ENCODE measurements around the gene NCCRP1.

The NCCRP1 gene

GRCh38 chr19:39196860-39197562 lies at the start of gene NCCRP1:
Gene NCCRP1, plus strand, starts transcription at chr19:39196964. Its CDS starts 19 bp downstream, at chr19:39196983.
- DNase-seq, result no peak

GRCh38 chr19:39147480-39147879 lies 49.3 kb upstream of the NCCRP1 start:
- DNase-seq, result no peak

GRCh38 chr19:39148939-39149529 lies 47.7 kb upstream of the NCCRP1 start:
- DNase-seq, result no peak

GRCh38 chr19:39150235-39150634 lies 46.5 kb upstream of the NCCRP1 start:
- DNase-seq, result no peak

- no peak for DNase-seq
These were observed 45.8 kb upstream of the NCCRP1 start for GRCh38 chr19:39150807-39151600.

GRCh38 chr19:39152066-39152465 lies 44.7 kb upstream of the NCCRP1 start:
- no peak for DNase-seq

- no peak for DNase-seq
These were observed 42.6 kb upstream of the NCCRP1 start for GRCh38 chr19:39154100-39154628.

GRCh38 chr19:39154629-39155100 lies 42.1 kb upstream of the NCCRP1 start:
- no peak for DNase-seq

GRCh38 chr19:39155114-39155700 lies 41.6 kb upstream of the NCCRP1 start:
- DNase-seq, result no peak

- no peak for DNase-seq
These were observed 41.0 kb upstream of the NCCRP1 start for GRCh38 chr19:39155741-39156140.

GRCh38 chr19:39156326-39157230 lies 40.2 kb upstream of the NCCRP1 start:
- no peak for DNase-seq

GRCh38 chr19:39157275-39157996 lies 39.3 kb upstream of the NCCRP1 start:
- DNase-seq, result no peak

- no peak for DNase-seq
These were observed 38.8 kb upstream of the NCCRP1 start for GRCh38 chr19:39157997-39158389.

- DNase-seq, result no peak
These were observed 38.0 kb upstream of the NCCRP1 start for GRCh38 chr19:39158646-39159260.

GRCh38 chr19:39160523-39160861 lies 36.3 kb upstream of the NCCRP1 start:
- DNase-seq, result no peak

GRCh38 chr19:39160889-39161672 lies 35.7 kb upstream of the NCCRP1 start:
- no peak for DNase-seq

GRCh38 chr19:39162441-39163043 lies 34.2 kb upstream of the NCCRP1 start:
- no peak for DNase-seq

- DNase-seq, result no peak
These were observed 33.1 kb upstream of the NCCRP1 start for GRCh38 chr19:39163621-39164020.

GRCh38 chr19:39164289-39164688 lies 32.5 kb upstream of the NCCRP1 start:
- no peak for DNase-seq

GRCh38 chr19:39165857-39166256 lies 30.9 kb upstream of the NCCRP1 start:
- DNase-seq, result no peak

Data from DMS79 treated with DMSO at 0.1 percent for 48 hours (cell line).